Skeletal muscle tissue (tissue), 4 donors: ENCODE measurements around the gene ITGA3. TPM values are rescaled to one million over a fixed set of nuclear protein-coding genes. Genes with fewer than 3 reads are reported as not detected.

Experiments
- H3K27ac ChIP-seq: one replicate; pipeline ENCODE4 v1.7.0; 2013; ENCODE audit warnings: mild to moderate bottlenecking, low read depth, low read length, inconsistent platforms
- H3K27me3 ChIP-seq, 3 donors: one replicate each; pipeline ENCODE4 v1.7.0; 2013; ENCODE audit warnings: low read length in 3 of 3; ENCODE audit not compliant: control insufficient read depth in 3 of 3, insufficient read depth in 3 of 3
- H3K36me3 ChIP-seq, 3 donors: one replicate each; pipeline ENCODE4 v1.7.0; 2013; ENCODE audit warnings: low read length in 3 of 3; ENCODE audit not compliant: control insufficient read depth in 3 of 3, insufficient read depth in 3 of 3
- H3K4me1 ChIP-seq, 3 donors: one replicate each; pipeline ENCODE4 v1.7.0; 2013; ENCODE audit warnings: low read length in 3 of 3, mild to moderate bottlenecking in 3 of 3; ENCODE audit not compliant: control insufficient read depth in 3 of 3, insufficient read depth in 3 of 3
- H3K4me3 ChIP-seq, 3 donors: one replicate each; pipeline ENCODE4 v1.7.0; 2013; ENCODE audit warnings: low read length in 3 of 3
- H3K9ac ChIP-seq, 3 donors: one replicate each; pipeline ENCODE4 v1.7.0; 2013; ENCODE audit warnings: low read length in 3 of 3, mild to moderate bottlenecking in 3 of 3, moderate library complexity in 2 of 3, low read depth in 1 of 3
- H3K9me3 ChIP-seq, 3 donors: one replicate each; pipeline ENCODE4 v1.7.0; 2013; ENCODE audit warnings: low read length in 3 of 3; ENCODE audit not compliant: control insufficient read depth in 3 of 3
- total RNA-seq: library from RNA; depleted of rRNA; stranded (reverse); fragments of >200 nt; gene quantifications from one replicate; pipeline ENCODE4 v1.2.3, GENCODE V29; 2014
- donor health status: Osteomylitis.

ITGA3 gene
- total RNA-seq, 1 donor from 2014 or later = 27.7 TPM

GRCh38 chr17:50103252-50103651 lies 47.3 kb downstream of the ITGA3 start:
- H3K9me3 ChIP-seq = no peaks in the 10 kb centered on the region
- peaks cover 38 to 56% (median 45%) of the 10 kb centered on the region in 3 donors for H3K36me3 ChIP-seq
- H3K27ac ChIP-seq = peak overlapping the region; percentile 94
- H3K9ac ChIP-seq = peak overlapping the region in 1 of 3 donors; percentile 89
- H3K4me3 ChIP-seq = peak overlapping the region in 1 of 3 donors; percentile 22
- H3K27me3 ChIP-seq = no peaks in the 10 kb centered on the region
- peaks cover 47 to 61% (median 56%) of the 10 kb centered on the region in 3 donors for H3K4me1 ChIP-seq

GRCh38 chr17:50103941-50104340 lies 48.0 kb downstream of the ITGA3 start:
- Histone ChIP-seq H3K36me3 (peaks cover 38 to 57% (median 49%) of the 10 kb centered on the region in 3 donors), H3K9ac (peak overlapping the region in 1 of 3 donors; percentile 89), H3K4me1 (peaks cover 41 to 54% (median 49%) of the 10 kb centered on the region in 3 donors), H3K9me3 (no peaks in the 10 kb centered on the region), H3K27me3 (no peaks in the 10 kb centered on the region), H3K4me3 (no peak overlapping the region), H3K27ac (no peak overlapping the region)

GRCh38 chr17:50105811-50106210 lies 49.9 kb downstream of the ITGA3 start:
- Histone ChIP-seq H3K9ac (no peak overlapping the region), H3K4me1 (peaks cover 26 to 45% (median 43%) of the 10 kb centered on the region in 3 donors), H3K36me3 (peaks cover 53 to 56% (median 56%) of the 10 kb centered on the region in 3 donors), H3K9me3 (no peaks in the 10 kb centered on the region), H3K4me3 (no peak overlapping the region), H3K27ac (no peak overlapping the region), H3K27me3 (no peaks in the 10 kb centered on the region)

- Histone ChIP-seq H3K4me3 (no peak overlapping the region), H3K4me1 (peaks cover 31 to 45% (median 43%) of the 10 kb centered on the region in 3 donors), H3K36me3 (peaks cover 53% of the 10 kb centered on the region in 3 donors), H3K9me3 (no peaks in the 10 kb centered on the region), H3K27me3 (no peaks in the 10 kb centered on the region), H3K27ac (no peak overlapping the region), H3K9ac (peak overlapping the region in 1 of 3 donors; percentile 25)
These were observed 50.7 kb downstream of the ITGA3 start for GRCh38 chr17:50106393-50107131.

- Histone ChIP-seq H3K9ac (peak overlapping the region in 1 of 3 donors; percentile 16), H3K27ac (no peak overlapping the region), H3K4me3 (no peak overlapping the region), H3K27me3 (no peaks in the 10 kb centered on the region), H3K36me3 (peaks cover 53% of the 10 kb centered on the region in 3 donors), H3K4me1 (peaks cover 36 to 45% (median 43%) of the 10 kb centered on the region in 3 donors), H3K9me3 (no peaks in the 10 kb centered on the region)
These were observed 52.0 kb downstream of the ITGA3 start for GRCh38 chr17:50107790-50108414.

GRCh38 chr17:50108556-50108955 lies 52.6 kb downstream of the ITGA3 start:
- Histone ChIP-seq H3K9me3 (no peaks in the 10 kb centered on the region), H3K4me3 (no peak overlapping the region), H3K27me3 (no peaks in the 10 kb centered on the region), H3K4me1 (peaks cover 36 to 45% (median 43%) of the 10 kb centered on the region in 3 donors), H3K36me3 (peaks cover 52 to 53% (median 52%) of the 10 kb centered on the region in 3 donors), H3K9ac (no peak overlapping the region), H3K27ac (no peak overlapping the region)

GRCh38 chr17:50109207-50109606 lies 53.3 kb downstream of the ITGA3 start:
- Histone ChIP-seq H3K9ac (no peak overlapping the region), H3K36me3 (peaks cover 48 to 51% (median 50%) of the 10 kb centered on the region in 3 donors), H3K9me3 (no peaks in the 10 kb centered on the region), H3K4me3 (no peak overlapping the region), H3K27me3 (no peaks in the 10 kb centered on the region), H3K27ac (no peak overlapping the region), H3K4me1 (peaks cover 31 to 47% (median 46%) of the 10 kb centered on the region in 3 donors)

GRCh38 chr17:50109785-50110184 lies 53.9 kb downstream of the ITGA3 start:
- H3K27ac ChIP-seq = peak overlapping the region; percentile 19

GRCh38 chr17:50110591-50111349 lies 54.9 kb downstream of the ITGA3 start:
- H3K36me3 ChIP-seq = peaks cover 39 to 47% (median 41%) of the 10 kb centered on the region in 3 donors
- peak overlapping the region; percentile 99 for H3K27ac ChIP-seq
- peaks cover 31 to 55% (median 53%) of the 10 kb centered on the region in 3 donors for H3K4me1 ChIP-seq
- peak overlapping the region; percentile 82 to 94 (median 82) for H3K9ac ChIP-seq
- H3K4me3 ChIP-seq = peak overlapping the region in 2 of 3 donors; percentile 9 to 67
- H3K27me3 ChIP-seq = no peaks in the 10 kb centered on the region
- H3K9me3 ChIP-seq = no peaks in the 10 kb centered on the region

More at GRCh38 chr17:50109785-50110184, 53.9 kb downstream of the ITGA3 start:
- Histone ChIP-seq H3K9ac (peak overlapping the region in 1 of 3 donors; percentile 94), H3K4me1 (peaks cover 31 to 50% (median 49%) of the 10 kb centered on the region in 3 donors), H3K9me3 (no peaks in the 10 kb centered on the region), H3K27me3 (no peaks in the 10 kb centered on the region), H3K36me3 (peaks cover 48 to 51% (median 50%) of the 10 kb centered on the region in 3 donors), H3K4me3 (no peak overlapping the region)
